ENCODE data around the gene ABCA4. TPM values are rescaled to one million over a fixed set of nuclear protein-coding genes. Genes with fewer than 3 reads are reported as not detected.

The ABCA4 gene
- total RNA-seq, 1 experiment from 2014 or later = 0.09 TPM

DNA sequence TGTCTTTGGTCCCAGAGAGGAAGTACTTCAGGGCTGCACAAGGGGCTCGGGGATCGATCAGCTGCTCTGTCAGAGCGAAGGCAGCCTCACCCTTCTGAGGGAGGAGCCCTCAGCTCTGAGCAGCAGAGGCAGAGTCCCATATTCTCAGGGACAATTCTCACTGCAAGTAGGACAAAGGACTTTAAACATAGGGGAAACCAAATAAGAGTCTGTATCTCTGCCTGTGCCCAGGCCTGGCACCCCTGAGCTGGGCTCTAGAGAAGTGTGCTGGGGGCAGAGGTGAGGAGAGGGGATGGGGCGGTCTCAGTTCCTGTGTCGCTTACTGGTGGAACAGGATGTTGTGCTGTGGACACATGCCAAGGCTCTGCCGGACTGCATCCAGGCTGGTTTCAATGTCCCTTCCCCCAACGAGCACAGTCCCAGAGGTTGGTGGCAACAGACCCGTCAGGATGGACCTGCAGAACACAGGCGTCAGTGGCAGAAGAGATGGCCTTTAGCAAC lies 76.6 kb downstream of the ABCA4 start:
- Mint-ChIP-seq H3K9me3 (no peaks in the 10 kb centered on the region), H3K4me1 (peaks cover 21% of the 10 kb centered on the region), H3K27me3 (ENCODE audit: low read depth) (no peaks in the 10 kb centered on the region), H3K27ac (peak overlapping the region; percentile 63; the same call in 1 of the 2 replicates), H3K36me3 (no peaks in the 10 kb centered on the region), H3K4me3 (no peak overlapping the region)
- POLR2A ChIA-PET = no interaction called here
- DNase-seq (ENCODE audit: low spot score) (no peak), ATAC-seq (no peak)
- TF ChIP-seq, protein P1, sequence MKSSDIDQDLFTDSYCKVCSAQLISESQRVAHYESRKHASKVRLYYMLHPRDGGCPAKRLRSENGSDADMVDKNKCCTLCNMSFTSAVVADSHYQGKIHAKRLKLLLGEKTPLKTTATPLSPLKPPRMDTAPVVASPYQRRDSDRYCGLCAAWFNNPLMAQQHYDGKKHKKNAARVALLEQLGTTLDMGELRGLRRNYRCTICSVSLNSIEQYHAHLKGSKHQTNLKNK (CRISPR knock-in tag; IDR thresholded peaks at IDR 0.05) = no peak
- TF ChIP-seq JUN (CRISPR knock-in tag; IDR thresholded peaks at IDR 0.05) (no peak), TP53 (CRISPR knock-in tag; IDR thresholded peaks at IDR 0.05) (no peak), GABPB1 (CRISPR knock-in tag; IDR thresholded peaks at IDR 0.05) (peak; percentile 44; the same call in 1 of the 2 replicates)
- TF ChIP-seq, protein P2, sequence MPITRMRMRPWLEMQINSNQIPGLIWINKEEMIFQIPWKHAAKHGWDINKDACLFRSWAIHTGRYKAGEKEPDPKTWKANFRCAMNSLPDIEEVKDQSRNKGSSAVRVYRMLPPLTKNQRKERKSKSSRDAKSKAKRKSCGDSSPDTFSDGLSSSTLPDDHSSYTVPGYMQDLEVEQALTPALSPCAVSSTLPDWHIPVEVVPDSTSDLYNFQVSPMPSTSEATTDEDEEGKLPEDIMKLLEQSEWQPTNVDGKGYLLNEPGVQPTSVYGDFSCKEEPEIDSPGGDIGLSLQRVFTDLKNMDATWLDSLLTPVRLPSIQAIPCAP (CRISPR knock-in tag; IDR thresholded peaks at IDR 0.05) = no peak
- TF ChIP-seq, protein P3, sequence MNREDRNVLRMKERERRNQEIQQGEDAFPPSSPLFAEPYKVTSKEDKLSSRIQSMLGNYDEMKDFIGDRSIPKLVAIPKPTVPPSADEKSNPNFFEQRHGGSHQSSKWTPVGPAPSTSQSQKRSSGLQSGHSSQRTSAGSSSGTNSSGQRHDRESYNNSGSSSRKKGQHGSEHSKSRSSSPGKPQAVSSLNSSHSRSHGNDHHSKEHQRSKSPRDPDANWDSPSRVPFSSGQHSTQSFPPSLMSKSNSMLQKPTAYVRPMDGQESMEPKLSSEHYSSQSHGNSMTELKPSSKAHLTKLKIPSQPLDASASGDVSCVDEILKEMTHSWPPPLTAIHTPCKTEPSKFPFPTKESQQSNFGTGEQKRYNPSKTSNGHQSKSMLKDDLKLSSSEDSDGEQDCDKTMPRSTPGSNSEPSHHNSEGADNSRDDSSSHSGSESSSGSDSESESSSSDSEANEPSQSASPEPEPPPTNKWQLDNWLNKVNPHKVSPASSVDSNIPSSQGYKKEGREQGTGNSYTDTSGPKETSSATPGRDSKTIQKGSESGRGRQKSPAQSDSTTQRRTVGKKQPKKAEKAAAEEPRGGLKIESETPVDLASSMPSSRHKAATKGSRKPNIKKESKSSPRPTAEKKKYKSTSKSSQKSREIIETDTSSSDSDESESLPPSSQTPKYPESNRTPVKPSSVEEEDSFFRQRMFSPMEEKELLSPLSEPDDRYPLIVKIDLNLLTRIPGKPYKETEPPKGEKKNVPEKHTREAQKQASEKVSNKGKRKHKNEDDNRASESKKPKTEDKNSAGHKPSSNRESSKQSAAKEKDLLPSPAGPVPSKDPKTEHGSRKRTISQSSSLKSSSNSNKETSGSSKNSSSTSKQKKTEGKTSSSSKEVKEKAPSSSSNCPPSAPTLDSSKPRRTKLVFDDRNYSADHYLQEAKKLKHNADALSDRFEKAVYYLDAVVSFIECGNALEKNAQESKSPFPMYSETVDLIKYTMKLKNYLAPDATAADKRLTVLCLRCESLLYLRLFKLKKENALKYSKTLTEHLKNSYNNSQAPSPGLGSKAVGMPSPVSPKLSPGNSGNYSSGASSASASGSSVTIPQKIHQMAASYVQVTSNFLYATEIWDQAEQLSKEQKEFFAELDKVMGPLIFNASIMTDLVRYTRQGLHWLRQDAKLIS (CRISPR knock-in tag; IDR thresholded peaks at IDR 0.05; ENCODE audit: borderline replicate concordance) = no peak
- CTCF ChIA-PET = interaction anchor here (0.6 to 6.1 kb wide), 13 partner anchors 11 to 447 kb away, joined by 3 to 175 read pairs (median 4); partner anchors contain the start of gene ARHGAP29

DNA sequence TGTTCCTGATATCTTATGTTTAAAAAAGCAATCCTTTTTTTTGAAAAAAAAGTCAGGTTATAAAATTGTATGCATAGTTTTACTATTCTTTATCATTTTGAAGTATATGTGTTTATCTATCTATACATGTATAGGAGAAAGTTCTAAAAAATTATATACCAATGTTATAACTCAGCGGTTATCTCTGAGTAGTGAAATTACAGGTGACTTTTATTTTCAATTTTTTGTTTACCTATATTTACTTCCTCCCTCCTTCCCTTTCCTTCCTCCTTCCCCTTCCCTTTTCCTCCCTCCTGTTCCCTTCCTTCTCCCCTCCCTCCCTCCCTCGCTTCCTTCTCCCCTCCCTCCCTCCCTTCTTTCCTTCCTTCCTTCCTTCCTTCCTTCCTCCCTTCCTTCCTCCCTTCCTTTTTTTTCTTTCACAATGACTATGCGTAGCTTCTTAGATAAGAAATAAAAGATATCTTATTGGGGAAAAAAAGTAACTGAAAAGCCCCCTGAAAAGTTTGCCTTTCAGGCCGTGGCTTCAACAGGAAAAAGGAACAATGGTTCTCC lies 77.1 kb downstream of the ABCA4 start:
- peaks cover 22% of the 10 kb centered on the region for H3K4me1 Mint-ChIP-seq
- CTCF ChIA-PET = interaction anchor here (2.9 to 6.1 kb wide), 4 partner anchors 10 to 289 kb away, joined by 15 to 175 read pairs (median 27); partner anchors contain the start of gene ARHGAP29

More for the DNA sequence above, 77.1 kb downstream of the ABCA4 start:
- Mint-ChIP-seq H3K9me3 (no peaks in the 10 kb centered on the region), H3K4me3 (no peak overlapping the region), H3K27ac (no peak overlapping the region), H3K36me3 (no peaks in the 10 kb centered on the region), H3K27me3 (ENCODE audit: low read depth) (no peaks in the 10 kb centered on the region)
- ATAC-seq (no peak), DNase-seq (ENCODE audit: low spot score) (no peak)
- TF ChIP-seq, protein P4, sequence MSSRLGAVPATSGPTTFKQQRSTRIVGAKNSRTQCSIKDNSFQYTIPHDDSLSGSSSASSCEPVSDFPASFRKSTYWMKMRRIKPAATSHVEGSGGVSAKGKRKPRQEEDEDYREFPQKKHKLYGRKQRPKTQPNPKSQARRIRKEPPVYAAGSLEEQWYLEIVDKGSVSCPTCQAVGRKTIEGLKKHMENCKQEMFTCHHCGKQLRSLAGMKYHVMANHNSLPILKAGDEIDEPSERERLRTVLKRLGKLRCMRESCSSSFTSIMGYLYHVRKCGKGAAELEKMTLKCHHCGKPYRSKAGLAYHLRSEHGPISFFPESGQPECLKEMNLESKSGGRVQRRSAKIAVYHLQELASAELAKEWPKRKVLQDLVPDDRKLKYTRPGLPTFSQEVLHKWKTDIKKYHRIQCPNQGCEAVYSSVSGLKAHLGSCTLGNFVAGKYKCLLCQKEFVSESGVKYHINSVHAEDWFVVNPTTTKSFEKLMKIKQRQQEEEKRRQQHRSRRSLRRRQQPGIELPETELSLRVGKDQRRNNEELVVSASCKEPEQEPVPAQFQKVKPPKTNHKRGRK (CRISPR knock-in tag; IDR thresholded peaks at IDR 0.05; ENCODE audit: borderline replicate concordance) = no peak
- TF ChIP-seq TCF7 (CRISPR knock-in tag; IDR thresholded peaks at IDR 0.05; ENCODE audit: low read depth) = no peak
- no peak for TF ChIP-seq TEAD4 (CRISPR knock-in tag; IDR thresholded peaks at IDR 0.05)
- TF ChIP-seq, protein P5, sequence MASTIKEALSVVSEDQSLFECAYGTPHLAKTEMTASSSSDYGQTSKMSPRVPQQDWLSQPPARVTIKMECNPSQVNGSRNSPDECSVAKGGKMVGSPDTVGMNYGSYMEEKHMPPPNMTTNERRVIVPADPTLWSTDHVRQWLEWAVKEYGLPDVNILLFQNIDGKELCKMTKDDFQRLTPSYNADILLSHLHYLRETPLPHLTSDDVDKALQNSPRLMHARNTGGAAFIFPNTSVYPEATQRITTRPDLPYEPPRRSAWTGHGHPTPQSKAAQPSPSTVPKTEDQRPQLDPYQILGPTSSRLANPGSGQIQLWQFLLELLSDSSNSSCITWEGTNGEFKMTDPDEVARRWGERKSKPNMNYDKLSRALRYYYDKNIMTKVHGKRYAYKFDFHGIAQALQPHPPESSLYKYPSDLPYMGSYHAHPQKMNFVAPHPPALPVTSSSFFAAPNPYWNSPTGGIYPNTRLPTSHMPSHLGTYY (CRISPR knock-in tag; IDR thresholded peaks at IDR 0.05) = no peak
- no peak for TF ChIP-seq GRHL2 (CRISPR knock-in tag; IDR thresholded peaks at IDR 0.05; ENCODE audit: insufficient replicate concordance, severe bottlenecking)
- no peak for TF ChIP-seq MXD4 (CRISPR knock-in tag; IDR thresholded peaks at IDR 0.05; ENCODE audit: borderline replicate concordance)
- no peak for TF ChIP-seq ETV6 (CRISPR knock-in tag; IDR thresholded peaks at IDR 0.05)
- no peak for TF ChIP-seq NFATC4 (CRISPR knock-in tag; IDR thresholded peaks at IDR 0.05)
- TF ChIP-seq CBFB (CRISPR knock-in tag; IDR thresholded peaks at IDR 0.05; ENCODE audit: low read depth) = no peak
- TF ChIP-seq IRF2 (CRISPR knock-in tag; IDR thresholded peaks at IDR 0.05; ENCODE audit: borderline replicate concordance, low read depth) = no peak
- TF ChIP-seq SP1 (CRISPR knock-in tag; conservative IDR thresholded peaks at IDR 0.05) = no peak
- no peak for TF ChIP-seq FOXJ3 (CRISPR knock-in tag; IDR thresholded peaks at IDR 0.05; ENCODE audit: borderline replicate concordance)
- TF ChIP-seq, protein P6, sequence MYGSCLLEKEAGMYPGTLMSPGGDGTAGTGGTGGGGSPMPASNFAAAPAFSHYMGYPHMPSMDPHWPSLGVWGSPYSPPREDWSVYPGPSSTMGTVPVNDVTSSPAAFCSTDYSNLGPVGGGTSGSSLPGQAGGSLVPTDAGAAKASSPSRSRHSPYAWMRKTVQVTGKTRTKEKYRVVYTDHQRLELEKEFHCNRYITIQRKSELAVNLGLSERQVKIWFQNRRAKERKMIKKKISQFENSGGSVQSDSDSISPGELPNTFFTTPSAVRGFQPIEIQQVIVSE (CRISPR knock-in tag; IDR thresholded peaks at IDR 0.05; ENCODE audit: borderline replicate concordance) = no peak
- POLR2A ChIA-PET = no interaction called here

All from WTC11 (cell line).